Measurements from ENCODE around the gene NIFK. TPM values are rescaled to one million over a fixed set of nuclear protein-coding genes. Genes with fewer than 3 reads are reported as not detected.
"Not testable (repeated sequence)": the region's sequence is repeated elsewhere in the genome, so short reads cannot be mapped to it uniquely, and the experiment has no call there.

Gene NIFK
- total RNA-seq, 4 donors from 2014 or later = 19.0 to 110 (median 35.7) TPM

- Histone ChIP-seq H3K27ac (no peak overlapping the region), H3K4me1 (no peaks in the 10 kb centered on the region), H3K9me3 (no peaks in the 10 kb centered on the region), H3K27me3 (no peaks in the 10 kb centered on the region), H3K36me3 (no peaks in the 10 kb centered on the region), H3K4me3 (no peak overlapping the region)
- TF ChIP-seq POLR2A (IDR thresholded peaks at IDR 0.05) = no peak
- TF ChIP-seq CTCF (IDR thresholded peaks at IDR 0.05) = no peak
- no peak for DNase-seq
These were observed 20.5 kb downstream of the NIFK start for GRCh38 chr2:121716126-121716525.

- not testable (repeated sequence) for DNase-seq, H3K9me3 ChIP-seq, H3K4me1 ChIP-seq, H3K36me3 ChIP-seq, H3K4me3 ChIP-seq, H3K27ac ChIP-seq, H3K27me3 ChIP-seq
These were observed 25.2 kb downstream of the NIFK start for GRCh38 chr2:121711481-121711880.

- Histone ChIP-seq H3K36me3 (no peaks in the 10 kb centered on the region), H3K27me3 (no peaks in the 10 kb centered on the region), H3K4me1 (no peaks in the 10 kb centered on the region), H3K9me3 (no peaks in the 10 kb centered on the region), H3K4me3 (no peak overlapping the region), H3K27ac (no peak overlapping the region)
- DNase-seq = peak in 1 of 3 donors; percentile 31
- TF ChIP-seq POLR2A (IDR thresholded peaks at IDR 0.05) = no peak
- TF ChIP-seq CTCF (IDR thresholded peaks at IDR 0.05) = no peak
These were observed 26.1 kb downstream of the NIFK start for GRCh38 chr2:121710470-121711170.

- Histone ChIP-seq H3K27ac (no peak overlapping the region), H3K36me3 (no peaks in the 10 kb centered on the region), H3K9me3 (no peaks in the 10 kb centered on the region), H3K4me3 (no peak overlapping the region), H3K4me1 (no peaks in the 10 kb centered on the region), H3K27me3 (no peaks in the 10 kb centered on the region)
- peak in 1 of 3 donors; percentile 7 for DNase-seq
- no peak for TF ChIP-seq POLR2A (IDR thresholded peaks at IDR 0.05)
- no peak for TF ChIP-seq CTCF (IDR thresholded peaks at IDR 0.05)
These were observed 26.8 kb downstream of the NIFK start for GRCh38 chr2:121709776-121710469.

- no peak for TF ChIP-seq CTCF (IDR thresholded peaks at IDR 0.05)
- no peak for TF ChIP-seq POLR2A (IDR thresholded peaks at IDR 0.05)
- Histone ChIP-seq H3K27me3 (no peaks in the 10 kb centered on the region), H3K4me1 (no peaks in the 10 kb centered on the region), H3K27ac (peak overlapping the region in 3 of 4 donors; percentile 35 to 75 (median 61)), H3K36me3 (no peaks in the 10 kb centered on the region), H3K4me3 (peak overlapping the region in 2 of 4 donors; percentile 23 to 27), H3K9me3 (no peaks in the 10 kb centered on the region)
- peak in 2 of 3 donors; percentile 67 to 77 for DNase-seq
These were observed 28.7 kb downstream of the NIFK start for GRCh38 chr2:121707920-121708361.

- TF ChIP-seq POLR2A (IDR thresholded peaks at IDR 0.05) (no peak), CTCF (IDR thresholded peaks at IDR 0.05) (no peak)
- H3K4me3 ChIP-seq = no peak overlapping the region
These were observed 29.2 kb downstream of the NIFK start for GRCh38 chr2:121707344-121707919.

More at GRCh38 chr2:121707344-121707919, 29.2 kb downstream of the NIFK start:
- Histone ChIP-seq H3K9me3 (no peaks in the 10 kb centered on the region), H3K27me3 (no peaks in the 10 kb centered on the region), H3K36me3 (no peaks in the 10 kb centered on the region), H3K4me1 (no peaks in the 10 kb centered on the region), H3K27ac (peak overlapping the region in 3 of 4 donors; percentile 35 to 75 (median 61))
- peak in 2 of 3 donors; percentile 46 to 51 for DNase-seq

All from Peyer's patch (tissue), 4 donors.